ENCODE measurements around the gene PLIN3.
"Not testable (repeated sequence)": the region's sequence is repeated elsewhere in the genome, so short reads cannot be mapped to it uniquely, and the experiment has no call there.

The PLIN3 gene

GRCh38 chr19:4859697-4860096 is 7.8 kb downstream of the PLIN3 start:
- no peak overlapping the region for H3K4me3 ChIP-seq (ENCODE audit: low read depth, low read length)
- H3K27me3 ChIP-seq (ENCODE audit: control insufficient read depth, insufficient read depth, low read length): no peaks in the 10 kb centered on the region
- no peaks in the 10 kb centered on the region for H3K4me1 ChIP-seq (ENCODE audit: control insufficient read depth, insufficient read depth, low read length)
- peaks cover 40% of the 10 kb centered on the region for H3K36me3 ChIP-seq (ENCODE audit: control insufficient read depth, insufficient read depth, low read length)
- no peak overlapping the region for H3K9ac ChIP-seq (ENCODE audit: low read depth, low read length)
- H3K9me3 ChIP-seq (ENCODE audit: control insufficient read depth, insufficient read depth, low read length): no peaks in the 10 kb centered on the region

GRCh38 chr19:4856468-4856867 is 11.0 kb downstream of the PLIN3 start:
- not testable (repeated sequence) for H3K4me1 ChIP-seq (ENCODE audit: control insufficient read depth, insufficient read depth, low read length); H3K27me3 ChIP-seq (ENCODE audit: control insufficient read depth, insufficient read depth, low read length); H3K4me3 ChIP-seq (ENCODE audit: low read depth, low read length); H3K9ac ChIP-seq (ENCODE audit: low read depth, low read length); H3K9me3 ChIP-seq (ENCODE audit: control insufficient read depth, insufficient read depth, low read length)
- peaks cover 39% of the 10 kb centered on the region for H3K36me3 ChIP-seq (ENCODE audit: control insufficient read depth, insufficient read depth, low read length)

GRCh38 chr19:4853506-4853905 is 14.0 kb downstream of the PLIN3 start:
- not testable (repeated sequence) for H3K9me3 ChIP-seq (ENCODE audit: control insufficient read depth, insufficient read depth, low read length); H3K27me3 ChIP-seq (ENCODE audit: control insufficient read depth, insufficient read depth, low read length); H3K9ac ChIP-seq (ENCODE audit: low read depth, low read length); H3K4me3 ChIP-seq (ENCODE audit: low read depth, low read length); H3K4me1 ChIP-seq (ENCODE audit: control insufficient read depth, insufficient read depth, low read length)
- peaks cover 26% of the 10 kb centered on the region for H3K36me3 ChIP-seq (ENCODE audit: control insufficient read depth, insufficient read depth, low read length)

- peaks cover 29% of the 10 kb centered on the region for H3K36me3 ChIP-seq (ENCODE audit: control insufficient read depth, insufficient read depth, low read length)
- H3K9me3 ChIP-seq (ENCODE audit: control insufficient read depth, insufficient read depth, low read length): no peaks in the 10 kb centered on the region
- H3K9ac ChIP-seq (ENCODE audit: low read depth, low read length): no peak overlapping the region
- H3K27me3 ChIP-seq (ENCODE audit: control insufficient read depth, insufficient read depth, low read length): no peaks in the 10 kb centered on the region
- H3K4me1 ChIP-seq (ENCODE audit: control insufficient read depth, insufficient read depth, low read length): no peaks in the 10 kb centered on the region
- no peak overlapping the region for H3K4me3 ChIP-seq (ENCODE audit: low read depth, low read length)
These were observed 15.0 kb downstream of the PLIN3 start for GRCh38 chr19:4852484-4852883.

- Histone ChIP-seq H3K36me3 (ENCODE audit: control insufficient read depth, insufficient read depth, low read length) (peaks cover 28% of the 10 kb centered on the region), H3K4me3 (ENCODE audit: low read depth, low read length) (no peak overlapping the region), H3K27me3 (ENCODE audit: control insufficient read depth, insufficient read depth, low read length) (no peaks in the 10 kb centered on the region), H3K4me1 (ENCODE audit: control insufficient read depth, insufficient read depth, low read length) (no peaks in the 10 kb centered on the region), H3K9ac (ENCODE audit: low read depth, low read length) (no peak overlapping the region), H3K9me3 (ENCODE audit: control insufficient read depth, insufficient read depth, low read length) (no peaks in the 10 kb centered on the region)
These were observed 15.7 kb downstream of the PLIN3 start for GRCh38 chr19:4851551-4852290.

- H3K27me3 ChIP-seq (ENCODE audit: control insufficient read depth, insufficient read depth, low read length): no peaks in the 10 kb centered on the region
- peaks cover 21% of the 10 kb centered on the region for H3K36me3 ChIP-seq (ENCODE audit: control insufficient read depth, insufficient read depth, low read length)
- H3K4me3 ChIP-seq (ENCODE audit: low read depth, low read length): no peak overlapping the region
- no peak overlapping the region for H3K9ac ChIP-seq (ENCODE audit: low read depth, low read length)
- no peaks in the 10 kb centered on the region for H3K4me1 ChIP-seq (ENCODE audit: control insufficient read depth, insufficient read depth, low read length)
- H3K9me3 ChIP-seq (ENCODE audit: control insufficient read depth, insufficient read depth, low read length): no peaks in the 10 kb centered on the region
These were observed 18.4 kb downstream of the PLIN3 start for GRCh38 chr19:4849019-4849418.

GRCh38 chr19:4847190-4847973 is 20.1 kb downstream of the PLIN3 start:
- Histone ChIP-seq H3K36me3 (ENCODE audit: control insufficient read depth, insufficient read depth, low read length) (peaks cover 25% of the 10 kb centered on the region), H3K4me3 (ENCODE audit: low read depth, low read length) (no peak overlapping the region), H3K27me3 (ENCODE audit: control insufficient read depth, insufficient read depth, low read length) (no peaks in the 10 kb centered on the region), H3K9me3 (ENCODE audit: control insufficient read depth, insufficient read depth, low read length) (no peaks in the 10 kb centered on the region), H3K9ac (ENCODE audit: low read depth, low read length) (no peak overlapping the region), H3K4me1 (ENCODE audit: control insufficient read depth, insufficient read depth, low read length) (no peaks in the 10 kb centered on the region)

GRCh38 chr19:4845975-4846374 is 21.5 kb downstream of the PLIN3 start:
- H3K9ac ChIP-seq (ENCODE audit: low read depth, low read length); H3K4me1 ChIP-seq (ENCODE audit: control insufficient read depth, insufficient read depth, low read length); H3K27me3 ChIP-seq (ENCODE audit: control insufficient read depth, insufficient read depth, low read length); H3K9me3 ChIP-seq (ENCODE audit: control insufficient read depth, insufficient read depth, low read length); H3K4me3 ChIP-seq (ENCODE audit: low read depth, low read length): not testable (repeated sequence)
- peaks cover 24% of the 10 kb centered on the region for H3K36me3 ChIP-seq (ENCODE audit: control insufficient read depth, insufficient read depth, low read length)

- H3K27me3 ChIP-seq (ENCODE audit: control insufficient read depth, insufficient read depth, low read length): no peaks in the 10 kb centered on the region
- no peak overlapping the region for H3K9ac ChIP-seq (ENCODE audit: low read depth, low read length)
- H3K9me3 ChIP-seq (ENCODE audit: control insufficient read depth, insufficient read depth, low read length): no peaks in the 10 kb centered on the region
- no peaks in the 10 kb centered on the region for H3K4me1 ChIP-seq (ENCODE audit: control insufficient read depth, insufficient read depth, low read length)
- H3K36me3 ChIP-seq (ENCODE audit: control insufficient read depth, insufficient read depth, low read length): peaks cover 22% of the 10 kb centered on the region
- H3K4me3 ChIP-seq (ENCODE audit: low read depth, low read length): no peak overlapping the region
These were observed 22.9 kb downstream of the PLIN3 start for GRCh38 chr19:4844348-4845179.

- Histone ChIP-seq H3K9ac (ENCODE audit: low read depth, low read length) (no peak overlapping the region), H3K36me3 (ENCODE audit: control insufficient read depth, insufficient read depth, low read length) (peaks cover 28% of the 10 kb centered on the region)
These were observed 23.9 kb downstream of the PLIN3 start for GRCh38 chr19:4843647-4843965.

GRCh38 chr19:4839192-4839591 is 28.3 kb downstream of the PLIN3 start:
- no peak overlapping the region for H3K4me3 ChIP-seq (ENCODE audit: low read depth, low read length)
- H3K27me3 ChIP-seq (ENCODE audit: control insufficient read depth, insufficient read depth, low read length): no peaks in the 10 kb centered on the region
- H3K4me1 ChIP-seq (ENCODE audit: control insufficient read depth, insufficient read depth, low read length): no peaks in the 10 kb centered on the region
- H3K9ac ChIP-seq (ENCODE audit: low read depth, low read length): no peak overlapping the region
- H3K36me3 ChIP-seq (ENCODE audit: control insufficient read depth, insufficient read depth, low read length): peaks cover 10% of the 10 kb centered on the region
- H3K9me3 ChIP-seq (ENCODE audit: control insufficient read depth, insufficient read depth, low read length): no peaks in the 10 kb centered on the region

More at GRCh38 chr19:4843647-4843965, 23.9 kb downstream of the PLIN3 start:
- no peaks in the 10 kb centered on the region for H3K9me3 ChIP-seq (ENCODE audit: control insufficient read depth, insufficient read depth, low read length)
- H3K4me1 ChIP-seq (ENCODE audit: control insufficient read depth, insufficient read depth, low read length): no peaks in the 10 kb centered on the region
- H3K27me3 ChIP-seq (ENCODE audit: control insufficient read depth, insufficient read depth, low read length): no peaks in the 10 kb centered on the region
- H3K4me3 ChIP-seq (ENCODE audit: low read depth, low read length): no peak overlapping the region
